LNCaP clone FGC (cell line): ENCODE data around the gene KAZALD1.

ENCODE experiments used
- DNase-seq: peaks from one replicate; pipeline ENCODE4 v3.0.0-alpha.2; 2011; ENCODE audit warnings: low read depth
- H3K4me3 ChIP-seq: 2 replicates; pipeline ENCODE4 v1.5.1; 2011; ENCODE audit warnings: mild to moderate bottlenecking, low read depth, low read length, control low read depth
- TF ChIP-seq, protein P1 (sequence below): IDR thresholded peaks from 2 replicates; pipeline ENCODE4 v1.5.1; 2012; ENCODE audit warnings: mild to moderate bottlenecking; ENCODE audit not compliant: control insufficient read depth, insufficient read depth; ENCODE audit errors: extremely low read depth

Gene KAZALD1

GRCh38 chr10:101016814-101017213 is 45.0 kb upstream of the KAZALD1 start:
- TF ChIP-seq, protein P1, sequence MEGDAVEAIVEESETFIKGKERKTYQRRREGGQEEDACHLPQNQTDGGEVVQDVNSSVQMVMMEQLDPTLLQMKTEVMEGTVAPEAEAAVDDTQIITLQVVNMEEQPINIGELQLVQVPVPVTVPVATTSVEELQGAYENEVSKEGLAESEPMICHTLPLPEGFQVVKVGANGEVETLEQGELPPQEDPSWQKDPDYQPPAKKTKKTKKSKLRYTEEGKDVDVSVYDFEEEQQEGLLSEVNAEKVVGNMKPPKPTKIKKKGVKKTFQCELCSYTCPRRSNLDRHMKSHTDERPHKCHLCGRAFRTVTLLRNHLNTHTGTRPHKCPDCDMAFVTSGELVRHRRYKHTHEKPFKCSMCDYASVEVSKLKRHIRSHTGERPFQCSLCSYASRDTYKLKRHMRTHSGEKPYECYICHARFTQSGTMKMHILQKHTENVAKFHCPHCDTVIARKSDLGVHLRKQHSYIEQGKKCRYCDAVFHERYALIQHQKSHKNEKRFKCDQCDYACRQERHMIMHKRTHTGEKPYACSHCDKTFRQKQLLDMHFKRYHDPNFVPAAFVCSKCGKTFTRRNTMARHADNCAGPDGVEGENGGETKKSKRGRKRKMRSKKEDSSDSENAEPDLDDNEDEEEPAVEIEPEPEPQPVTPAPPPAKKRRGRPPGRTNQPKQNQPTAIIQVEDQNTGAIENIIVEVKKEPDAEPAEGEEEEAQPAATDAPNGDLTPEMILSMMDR, result no peak
- H3K4me3 ChIP-seq, result no peak overlapping the region
- no peak for DNase-seq

- TF ChIP-seq, protein P1, result no peak
- DNase-seq, result no peak
- H3K4me3 ChIP-seq, result no peak overlapping the region
Measured at GRCh38 chr10:101018118-101018599, 43.6 kb upstream of the KAZALD1 start.

- DNase-seq, result no peak
- TF ChIP-seq, protein P1, result peak; percentile 57
- H3K4me3 ChIP-seq, result no peak overlapping the region
Measured at GRCh38 chr10:101018600-101019439, 43.0 kb upstream of the KAZALD1 start.

- H3K4me3 ChIP-seq, result no peak overlapping the region
Measured at GRCh38 chr10:101019440-101019703, 42.4 kb upstream of the KAZALD1 start.

GRCh38 chr10:101020427-101021075 is 41.2 kb upstream of the KAZALD1 start:
- no peak overlapping the region for H3K4me3 ChIP-seq
- TF ChIP-seq, protein P1, result no peak
- DNase-seq, result no peak

More at GRCh38 chr10:101019440-101019703, 42.4 kb upstream of the KAZALD1 start:
- DNase-seq, result no peak
- TF ChIP-seq, protein P1, result no peak

DNA sequence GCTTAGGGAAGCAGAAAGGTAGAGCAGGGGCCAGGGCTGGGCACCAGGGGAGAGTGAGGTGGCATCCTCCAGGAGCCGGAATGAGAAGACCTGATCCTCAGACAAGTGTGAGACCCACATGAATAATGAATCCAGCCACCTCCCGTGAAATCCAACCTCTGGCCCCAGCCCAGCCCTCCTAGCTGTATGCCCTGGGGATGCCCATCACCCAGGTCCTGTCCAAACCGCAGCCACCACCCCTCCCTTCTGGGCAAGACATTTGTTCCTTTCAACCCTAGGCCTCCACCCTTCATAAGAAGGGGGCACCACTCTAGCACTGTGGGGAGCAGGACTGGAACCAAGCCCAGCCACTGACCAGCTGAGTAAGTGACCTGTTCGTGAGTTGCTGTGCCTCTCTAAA is 40.5 kb upstream of the KAZALD1 start:
- DNase-seq, result no peak
- H3K4me3 ChIP-seq, result no peak overlapping the region
- TF ChIP-seq, protein P1, result no peak
